PC-9 (cell line): Measurements from ENCODE around the gene CNNM2. TPM values are rescaled to one million over a fixed set of nuclear protein-coding genes. Genes with fewer than 3 reads are reported as not detected.

Experiments used
- BruUV-seq: library from RNA; stranded (reverse); fragments of 400-500 nt; replicated peaks from 2 replicates; lab custom pipeline; 2021; lab: Mats Ljungman, UMichigan
- CTCF ChIA-PET: fragments of 300-600 bp; sonication (Branson Sonifier 250); formaldehyde crosslinking; loops from one replicate; lab custom pipeline; 2022; ENCODE audit warnings: antibody characterized with exemption; lab: Charles Lee
- POLR2A ChIA-PET: fragments of 300-600 bp; sonication (Branson Sonifier 250); formaldehyde crosslinking; loops from one replicate; lab custom pipeline; 2022; ENCODE audit warnings: antibody characterized with exemption; ENCODE audit not compliant: unreplicated experiment; lab: Charles Lee
- DNase-seq, 2 experiments: peaks; one replicate each; pipeline versions ENCODE4 v3.0.0 to v3.0.0-alpha.2; 2015 to 2022; ENCODE audit warnings: mixed read lengths in 1 of 2
- H2AFZ ChIP-seq: fragments of 200-600 bp; sonication (generic); 2 replicates; pipeline ENCODE4 v1.8.1; 2017; ENCODE audit warnings: antibody characterized with exemption
- H3F3A ChIP-seq: fragments of 200-600 bp; sonication (generic); 2 replicates; pipeline ENCODE4 v1.8.1; 2017; ENCODE audit warnings: antibody characterized with exemption, mild to moderate bottlenecking, low read depth; ENCODE audit not compliant: insufficient read depth
- H3K27ac ChIP-seq: fragments of 200-600 bp; sonication (generic); 2 replicates; pipeline ENCODE4 v1.6.1; 2016; ENCODE audit warnings: mixed run types
- H3K27me3 ChIP-seq: fragments of 200-600 bp; sonication (generic); 2 replicates; pipeline ENCODE4 v1.6.1; 2016; ENCODE audit warnings: low read depth, mixed run types; ENCODE audit not compliant: insufficient read depth
- H3K36me3 ChIP-seq: fragments of 200-600 bp; sonication (generic); 2 replicates; pipeline ENCODE4 v1.6.1; 2016; ENCODE audit warnings: low read depth, mixed run types
- H3K4me1 ChIP-seq: fragments of 200-600 bp; sonication (generic); replicated peaks from 2 replicates; pipeline ENCODE4 v1.6.1; 2016; ENCODE audit warnings: mixed run types; ENCODE audit not compliant: insufficient read depth
- H3K4me2 ChIP-seq: fragments of 200-600 bp; sonication (generic); 2 replicates; pipeline ENCODE4 v1.6.1; 2017; ENCODE audit warnings: mixed run types
- H3K4me3 ChIP-seq: fragments of 200-600 bp; sonication (generic); 2 replicates; pipeline ENCODE4 v1.6.1; 2016; ENCODE audit warnings: mixed run types
- H3K79me2 ChIP-seq: fragments of 200-600 bp; sonication (generic); 2 replicates; pipeline ENCODE4 v1.6.1; 2017; ENCODE audit warnings: low read depth, mixed run types
- H3K9me2 ChIP-seq: fragments of 200-600 bp; sonication (generic); 2 replicates; pipeline ENCODE4 v1.8.1; 2017; ENCODE audit warnings: mild to moderate bottlenecking; ENCODE audit not compliant: insufficient read depth
- H3K9me3 ChIP-seq: fragments of 200-600 bp; sonication (generic); 2 replicates; pipeline ENCODE4 v1.8.1; 2016; ENCODE audit warnings: low read depth; ENCODE audit not compliant: insufficient read depth
- H4K20me1 ChIP-seq: fragments of 200-600 bp; sonication (generic); 2 replicates; pipeline ENCODE4 v1.8.1; 2017; ENCODE audit not compliant: insufficient read depth
- CTCF ChIP-seq: fragments of 200-600 bp; sonication (generic); conservative IDR thresholded peaks from 2 replicates; pipeline ENCODE4 v1.6.1; 2017; ENCODE audit warnings: mixed run types, antibody characterized with exemption, mild to moderate bottlenecking, moderate library complexity
- EZH2 ChIP-seq: fragments of 200-600 bp; sonication (generic); IDR thresholded peaks from 2 replicates; pipeline ENCODE4 v1.8.0; 2017; ENCODE audit warnings: antibody characterized with exemption, low read depth
- intact Hi-C: fragments of 100-400 bp; cut with micrococcal nuclease; formaldehyde crosslinking; loops from one replicate; pipeline ENCODE4 v1.10.0; 2022; ENCODE audit not compliant: unreplicated experiment
- total RNA-seq: library from RNA; stranded (reverse); gene quantifications from 2 replicates; pipeline ENCODE4 v1.2.3, GENCODE V29; 2021

Gene CNNM2
- total RNA-seq, 1 experiment from 2014 or later = 8.8 TPM

- intact Hi-C loops = loop anchor here (10.0 kb wide), 1 partner anchor 184 kb away; the partner anchor contains the start of gene RPEL1
- no peak overlapping the region for H3K27ac ChIP-seq
- no peak overlapping the region for H3K4me2 ChIP-seq
- no peaks in the 10 kb centered on the region for H3F3A ChIP-seq
- H3K9me3 ChIP-seq = no peaks in the 10 kb centered on the region
- DNase-seq = no peak
- no peaks in the 10 kb centered on the region for H3K9me2 ChIP-seq
- no peak overlapping the region for H3K4me3 ChIP-seq
- H3K36me3 ChIP-seq = no peaks in the 10 kb centered on the region
- no peak overlapping the region for H2AFZ ChIP-seq
- H3K4me1 ChIP-seq = no peaks in the 10 kb centered on the region
- no peaks in the 10 kb centered on the region for H4K20me1 ChIP-seq
- no peak for TF ChIP-seq CTCF
- TF ChIP-seq EZH2 = no peak
- H3K27me3 ChIP-seq = no peaks in the 10 kb centered on the region
- CTCF ChIA-PET = no interaction called here
- no peaks in the 10 kb centered on the region for H3K79me2 ChIP-seq
- BruUV-seq = no TSS peak
- POLR2A ChIA-PET = no interaction called here
Measured at GRCh38 chr10:103060575-103060974, 142.5 kb downstream of the CNNM2 start.

- DNase-seq = no peak
- ChIA-PET CTCF (no interaction called here), POLR2A (interaction anchor here (0.6 kb wide), 1 partner anchor 145 kb away, joined by 8 read pairs; the partner anchor contains the start of gene CNNM2)
- Histone ChIP-seq H3K4me2 (no peak overlapping the region), H3K4me3 (no peak overlapping the region), H3F3A (no peaks in the 10 kb centered on the region), H3K9me2 (no peaks in the 10 kb centered on the region), H3K27me3 (no peaks in the 10 kb centered on the region), H4K20me1 (no peaks in the 10 kb centered on the region), H3K4me1 (no peaks in the 10 kb centered on the region), H3K79me2 (no peaks in the 10 kb centered on the region), H2AFZ (no peak overlapping the region), H3K9me3 (no peaks in the 10 kb centered on the region), H3K36me3 (no peaks in the 10 kb centered on the region), H3K27ac (no peak overlapping the region)
- TF ChIP-seq CTCF = 0 out of 2 replicates have a peak, but pooled peaks have one; percentile 20
- no peak for TF ChIP-seq EZH2
- intact Hi-C loops = loop anchor here (10.0 kb wide), 1 partner anchor 182 kb away; the partner anchor contains the start of gene RPEL1
- no TSS peak for BruUV-seq
Measured at GRCh38 chr10:103062854-103063590, 144.9 kb downstream of the CNNM2 start.

- Histone ChIP-seq H3K9me3 (no peaks in the 10 kb centered on the region), H2AFZ (no peak overlapping the region), H4K20me1 (no peaks in the 10 kb centered on the region), H3F3A (no peaks in the 10 kb centered on the region), H3K27ac (no peak overlapping the region), H3K79me2 (no peaks in the 10 kb centered on the region), H3K36me3 (no peaks in the 10 kb centered on the region), H3K27me3 (no peaks in the 10 kb centered on the region), H3K9me2 (no peaks in the 10 kb centered on the region), H3K4me2 (no peak overlapping the region), H3K4me3 (no peak overlapping the region), H3K4me1 (no peaks in the 10 kb centered on the region; the same call in 1 of the 2 replicates)
- no peak for DNase-seq
- ChIA-PET CTCF (no interaction called here), POLR2A (no interaction called here)
- TF ChIP-seq CTCF = no peak
- no peak for TF ChIP-seq EZH2
- BruUV-seq = no TSS peak
- intact Hi-C loops = loop anchor here (10.0 kb wide), 1 partner anchor 180 kb away; the partner anchor contains the start of gene RPEL1
Measured at GRCh38 chr10:103064956-103065355, 146.9 kb downstream of the CNNM2 start.
